K562 (cell line): ENCODE measurements around the gene VWA3A. TPM values are rescaled to one million over a fixed set of nuclear protein-coding genes. Genes with fewer than 3 reads are reported as not detected.

ENCODE experiments used
- ATAC-seq: fragments of 200-7000 bp; cut with Tn5 transposase; 3 replicates; pipeline ENCODE4 v1.9.1; 2020; ENCODE audit warnings: moderate library complexity
- BruUV-seq: library from RNA; stranded (reverse); fragments of 400-500 nt; replicated peaks from 2 replicates; lab custom pipeline; 2021; lab: Mats Ljungman, UMichigan
- CTCF ChIA-PET: fragments of 300-600 bp; formaldehyde crosslinking; extraction: SDS; loops from one replicate; lab custom pipeline; 2021; ENCODE audit warnings: low intra/inter-chr PET ratio; lab: Yijun Ruan, JAX
- POLR2A ChIA-PET: fragments of 300-600, 350-650 bp; sonication (Branson Sonifier 250); formaldehyde crosslinking; extraction: SDS; loops from one replicate; lab custom pipeline; 2021; ENCODE audit warnings: antibody characterized with exemption, inconsistent platforms; lab: Yijun Ruan, JAX
- DNase-seq, 4 experiments: peaks; one replicate each; pipeline versions ENCODE4 v3.0.0 to v3.0.0-alpha.2; 2011 to 2018; ENCODE audit warnings: low spot score in 3 of 4, mixed read lengths in 3 of 4; ENCODE audit errors: extremely low read depth in 1 of 4
- FAIRE-seq: peaks from 2 replicates; lab custom pipeline; 2011; peaks lifted over from hg19 to GRCh38; lab: Jason Lieb, UNC
- H2AFZ ChIP-seq: 2 replicates; pipeline ENCODE4 v1.6.0; 2011; ENCODE audit warnings: low read depth, low read length, control low read depth, inconsistent platforms
- H3K27ac ChIP-seq: fragments of 200-600 bp; 3 replicates; pipeline ENCODE4 v1.8.0; 2011; ENCODE audit warnings: low read depth, mild to moderate bottlenecking, control low read depth, inconsistent platforms, low read length, moderate library complexity, mixed read lengths; ENCODE audit errors: extremely low read depth
- H3K27me3 ChIP-seq, 2 experiments: fragments of 300-600 bp in 1 of 2; 2 replicates in 1 of 2; 3 replicates in 1 of 2; pipeline versions ENCODE4 v1.6.0 to v1.8.0; 2011; ENCODE audit warnings: inconsistent platforms in 2 of 2, low read length in 2 of 2, mild to moderate bottlenecking in 1 of 2, mixed read lengths in 1 of 2, moderate library complexity in 1 of 2; ENCODE audit not compliant: control insufficient read depth in 2 of 2, insufficient read depth in 2 of 2
- H3K36me3 ChIP-seq: fragments of 300-600 bp; 3 replicates; pipeline ENCODE4 v1.8.0; 2011; ENCODE audit warnings: mild to moderate bottlenecking, low read length, inconsistent platforms; ENCODE audit not compliant: control insufficient read depth, insufficient read depth
- H3K4me1 ChIP-seq, 2 experiments: fragments of 200-600 bp in 1 of 2; replicated peaks in 1 of 2; 2 replicates in 1 of 2; 3 replicates in 1 of 2; pipeline versions ENCODE4 v1.5.1 to v1.8.0; 2011; ENCODE audit warnings: inconsistent platforms in 2 of 2, low read length in 2 of 2, mild to moderate bottlenecking in 1 of 2, mixed read lengths in 1 of 2, moderate library complexity in 1 of 2; ENCODE audit not compliant: control insufficient read depth in 2 of 2, insufficient read depth in 2 of 2
- H3K4me2 ChIP-seq: 2 replicates; pipeline ENCODE4 v1.6.1; 2011; ENCODE audit warnings: low read length, control low read depth, inconsistent platforms, mixed read lengths; ENCODE audit not compliant: insufficient read depth
- H3K4me3 ChIP-seq: fragments of 200-600 bp; sonication (generic), shearing (Covaris generic); 2 replicates; pipeline ENCODE4 v1.5.1; 2016; ENCODE audit warnings: control low read depth, inconsistent platforms
- H3K79me2 ChIP-seq: fragments of 200-600 bp; 3 replicates; pipeline ENCODE4 v1.8.0; 2011; ENCODE audit warnings: low read length, inconsistent platforms; ENCODE audit not compliant: control insufficient read depth, insufficient read depth
- H3K9ac ChIP-seq, 2 experiments: 2 replicates each; pipeline versions ENCODE4 v1.6.0 to v1.6.1; 2011; ENCODE audit warnings: low read depth in 2 of 2, low read length in 2 of 2, control low read depth in 1 of 2, inconsistent platforms in 1 of 2, mild to moderate bottlenecking in 1 of 2, mixed read lengths in 1 of 2; ENCODE audit not compliant: insufficient read depth in 1 of 2
- H3K9me1 ChIP-seq: one replicate; pipeline ENCODE4 v1.6.0; 2011; ENCODE audit warnings: inconsistent platforms, mild to moderate bottlenecking, low read length, moderate library complexity; ENCODE audit not compliant: control insufficient read depth, insufficient read depth
- H3K9me3 ChIP-seq: replicated peaks from 2 replicates; pipeline ENCODE4 v1.5.1; 2011; ENCODE audit warnings: low read depth, low read length, inconsistent platforms; ENCODE audit not compliant: control insufficient read depth, insufficient read depth
- H4K20me1 ChIP-seq: replicated peaks from 2 replicates; pipeline ENCODE4 v1.6.1; 2011; ENCODE audit warnings: low read length, inconsistent platforms, mixed read lengths; ENCODE audit not compliant: control insufficient read depth, insufficient read depth
- CTCF ChIP-seq, 3 experiments: IDR thresholded peaks in 2 of 3; conservative IDR thresholded peaks in 1 of 3; 2 replicates each; pipeline ENCODE4 v1.5.1; 2011 to 2012; ENCODE audit warnings: low read length in 3 of 3, mild to moderate bottlenecking in 3 of 3, control low read depth in 2 of 3, improper control_type of control experiment in 1 of 3, inconsistent platforms in 1 of 3, low read depth in 1 of 3, mixed read lengths in 1 of 3, moderate library complexity in 1 of 3; ENCODE audit not compliant: insufficient read depth in 2 of 3
- CTCFL ChIP-seq: IDR thresholded peaks from 2 replicates; pipeline ENCODE4 v1.6.1; 2011; ENCODE audit warnings: borderline replicate concordance, low read depth, mild to moderate bottlenecking, moderate library complexity, low read length; ENCODE audit not compliant: insufficient read depth, poor library complexity, severe bottlenecking
- RAD21 ChIP-seq, 2 experiments: fragments of 250-450 bp in 1 of 2; fragments of 450-650 bp in 1 of 2; sonication (Bioruptor Pico) in 1 of 2; formaldehyde crosslinking in 1 of 2; IDR thresholded peaks in 1 of 2; conservative IDR thresholded peaks in 1 of 2; 2 replicates each; pipeline versions ENCODE4 v1.4.0 to v1.8.0; 2020 to 2022; ENCODE audit warnings: mild to moderate bottlenecking in 2 of 2, moderate library complexity in 1 of 2
- SMARCA4 ChIP-seq: fragments of 450-650 bp; IDR thresholded peaks from 2 replicates; pipeline ENCODE4 v1.6.1; 2016
- SMC3 ChIP-seq: conservative IDR thresholded peaks from 2 replicates; pipeline ENCODE4 v1.6.1; 2011; ENCODE audit warnings: low read depth, low read length, improper control_type of control experiment; ENCODE audit not compliant: insufficient read depth
- WGBS: fragments of 100-300 bp; shearing (Covaris generic); methylation state at CpG from one replicate; pipeline ENCODE4 v1.1.6; 2016; ENCODE audit warnings: low coverage, mixed read lengths; ENCODE audit not compliant: insufficient coverage; ENCODE audit errors: missing lambda C conversion rate; 5-methylcytosine and 5-hydroxymethylcytosine counted together
- in situ Hi-C: fragments of 300-500 bp; cut with MboI; formaldehyde crosslinking; loops from 4 replicates; pipeline ENCODE4 v1.15.0; 2018; ENCODE audit warnings: inconsistent platforms, mixed read lengths
- intact Hi-C: fragments of 100-400 bp; cut with micrococcal nuclease; formaldehyde crosslinking; loops from 2 replicates; pipeline ENCODE4 v1.14.2; 2022
- polyA plus RNA-seq, 8 experiments: library from polyadenylated mRNA; depleted of rRNA in 4 of 8; stranded (reverse) in 5 of 8; unstranded in 3 of 8; fragments of >200 nt; fragmentation: Nextera tagmentation in 2 of 8; fragmentation: Illumina TruSeq in 1 of 8; extraction: Ambion mirVana in 2 of 8; extraction: Trizol in 1 of 8; gene quantifications; 2 replicates each; pipeline versions ENCODE4 v1.2.1 to v1.2.3, GENCODE V29; 2011 to 2014; ENCODE audit warnings: inconsistent platforms in 1 of 8, missing spikeins in 1 of 8
- total RNA-seq, 7 experiments: library from RNA; depleted of rRNA in 6 of 7; stranded (reverse); fragments of >200 nt in 6 of 7; fragmentation: Illumina TruSeq in 2 of 7; extraction: Trizol in 2 of 7; gene quantifications; 2 replicates each; pipeline versions ENCODE4 v1.2.1 to v1.2.3, GENCODE V29; 2011 to 2021; ENCODE audit warnings: low replicate concordance in 1 of 7
- TF ChIP-seq, protein P1 (sequence below): sonication (generic); formaldehyde crosslinking; IDR thresholded peaks from 2 replicates; pipeline ENCODE4 v1.8.0; 2022; ENCODE audit warnings: mild to moderate bottlenecking, missing genetic modification reagents

VWA3A gene
- total and polyA plus RNA-seq, 9 of the 15 experiments (the other 6 are each of a cell fraction or from before 2014, with no cell fraction given), result not detected

GRCh38 chr16:22055881-22056280 lies 36.5 kb upstream of the VWA3A start:
- Histone ChIP-seq H3K79me2 (no peaks in the 10 kb centered on the region), H3K4me1 (peaks cover 0 to 5% of the 10 kb centered on the region in 2 experiments; a peak in 3 of 5 replicates), H3K4me2 (no peak overlapping the region), H3K9me1 (no peaks in the 10 kb centered on the region), H2AFZ (no peak overlapping the region), H3K9me3 (no peaks in the 10 kb centered on the region), H3K27me3 (no peaks in the 10 kb centered on the region), H3K27ac (no peak overlapping the region), H3K4me3 (no peak overlapping the region), H3K36me3 (no peaks in the 10 kb centered on the region; the same call in 2 of the 3 replicates), H3K9ac (no peak overlapping the region), H4K20me1 (no peaks in the 10 kb centered on the region)
- no TSS peak for BruUV-seq
- ATAC-seq, result peak; percentile 90
- 41% methylated on average over 5 of the region's 5 CpGs for WGBS
- ChIA-PET POLR2A (interaction anchor here (0.6 to 1.0 kb wide), 3 partner anchors 10 to 42 kb away, joined by 3 to 4 read pairs (median 3); no protein-coding TSS in a partner anchor), CTCF (no interaction called here)
- in situ Hi-C loops, result no loop called here
- peak; percentile 32 to 47 (median 38) for DNase-seq
- TF ChIP-seq, protein P1, sequence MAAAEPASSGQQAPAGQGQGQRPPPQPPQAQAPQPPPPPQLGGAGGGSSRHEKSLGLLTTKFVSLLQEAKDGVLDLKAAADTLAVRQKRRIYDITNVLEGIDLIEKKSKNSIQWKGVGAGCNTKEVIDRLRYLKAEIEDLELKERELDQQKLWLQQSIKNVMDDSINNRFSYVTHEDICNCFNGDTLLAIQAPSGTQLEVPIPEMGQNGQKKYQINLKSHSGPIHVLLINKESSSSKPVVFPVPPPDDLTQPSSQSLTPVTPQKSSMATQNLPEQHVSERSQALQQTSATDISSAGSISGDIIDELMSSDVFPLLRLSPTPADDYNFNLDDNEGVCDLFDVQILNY (CRISPR knock-in tag), result no peak
- TF ChIP-seq CTCFL, result peak; percentile 71
- peak in 1 of 2 experiments; percentile 24; a peak in 1 of 4 replicates for TF ChIP-seq RAD21 (CRISPR knock-in tag; conservative IDR thresholded peaks at IDR 0.05 in 1 of 2, IDR thresholded peaks at IDR 0.05 in 1 of 2)
- peak; percentile 48 to 54 (median 51) for TF ChIP-seq CTCF (IDR thresholded peaks at IDR 0.05 in 2 of 3, conservative IDR thresholded peaks at IDR 0.05 in 1 of 3; ENCODE audit: insufficient read depth in 2 of 3, low read depth in 1 of 3, low read length in 3 of 3)
- 0 out of 2 replicates have a peak, but pooled peaks have one; percentile 30 for TF ChIP-seq SMC3
- TF ChIP-seq SMARCA4, result peak; percentile 40; the same call in 1 of the 2 replicates
- FAIRE-seq, result peak; percentile 6
- intact Hi-C loops, result loop anchor here (2.0 kb wide), 1 partner anchor 21 kb away; no protein-coding TSS in a partner anchor
